Measurements from ENCODE around the gene HS6ST1.

DNA sequence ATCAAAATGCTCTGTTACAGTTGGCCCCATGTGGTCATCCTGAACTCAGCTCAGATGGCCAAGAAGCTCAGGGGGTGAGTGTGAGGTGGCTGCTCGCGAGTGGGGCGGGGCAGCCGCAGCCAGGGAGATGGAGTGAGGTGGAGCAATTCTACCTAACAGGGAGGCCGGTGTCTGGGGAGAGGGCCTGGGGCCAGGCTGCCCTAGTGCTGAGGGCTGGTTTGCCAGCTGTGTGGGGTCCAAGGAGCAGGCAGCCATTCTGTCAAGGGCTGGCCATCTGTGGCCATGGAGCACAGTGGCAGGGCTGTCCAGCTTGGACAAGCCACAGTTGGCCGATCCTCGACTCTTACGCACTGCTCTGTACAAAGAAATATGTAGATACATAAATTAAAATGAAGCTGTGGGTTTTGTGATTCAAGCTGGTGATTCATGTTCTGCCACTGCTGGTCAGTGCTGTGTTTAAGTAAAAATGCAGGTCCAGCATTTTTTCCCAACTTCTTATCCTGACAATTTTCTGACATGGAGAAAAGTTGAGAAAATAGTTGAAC is 82.1 kb downstream of the HS6ST1 start:
- TF ChIP-seq, protein P1, sequence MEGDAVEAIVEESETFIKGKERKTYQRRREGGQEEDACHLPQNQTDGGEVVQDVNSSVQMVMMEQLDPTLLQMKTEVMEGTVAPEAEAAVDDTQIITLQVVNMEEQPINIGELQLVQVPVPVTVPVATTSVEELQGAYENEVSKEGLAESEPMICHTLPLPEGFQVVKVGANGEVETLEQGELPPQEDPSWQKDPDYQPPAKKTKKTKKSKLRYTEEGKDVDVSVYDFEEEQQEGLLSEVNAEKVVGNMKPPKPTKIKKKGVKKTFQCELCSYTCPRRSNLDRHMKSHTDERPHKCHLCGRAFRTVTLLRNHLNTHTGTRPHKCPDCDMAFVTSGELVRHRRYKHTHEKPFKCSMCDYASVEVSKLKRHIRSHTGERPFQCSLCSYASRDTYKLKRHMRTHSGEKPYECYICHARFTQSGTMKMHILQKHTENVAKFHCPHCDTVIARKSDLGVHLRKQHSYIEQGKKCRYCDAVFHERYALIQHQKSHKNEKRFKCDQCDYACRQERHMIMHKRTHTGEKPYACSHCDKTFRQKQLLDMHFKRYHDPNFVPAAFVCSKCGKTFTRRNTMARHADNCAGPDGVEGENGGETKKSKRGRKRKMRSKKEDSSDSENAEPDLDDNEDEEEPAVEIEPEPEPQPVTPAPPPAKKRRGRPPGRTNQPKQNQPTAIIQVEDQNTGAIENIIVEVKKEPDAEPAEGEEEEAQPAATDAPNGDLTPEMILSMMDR (IDR thresholded peaks at IDR 0.05; ENCODE audit: borderline replicate concordance, extremely low read depth, low read length, poor library complexity, severe bottlenecking): no peak
- TF ChIP-seq EZH2 (IDR thresholded peaks at IDR 0.05; ENCODE audit: borderline replicate concordance, low read depth, low read length, severe bottlenecking): no peak
